HL-60 (cell line): ENCODE measurements around the gene FAF1.

ENCODE experiments used
- DNase-seq, 2 experiments: peaks; one replicate each; pipeline ENCODE4 v3.0.0-alpha.2; 2010 to 2020; ENCODE audit warnings: low read depth in 1 of 2, low spot score in 1 of 2
- H3K27ac ChIP-seq: fragments of 250-450 bp; sonication (Bioruptor Pico); replicated peaks from 2 replicates; pipeline ENCODE4 v1.5.1; 2020; ENCODE audit warnings: mild to moderate bottlenecking, moderate library complexity
- H3K27me3 ChIP-seq: fragments of 250-450 bp; sonication (Bioruptor Pico); 2 replicates; pipeline ENCODE4 v1.5.1; 2021; ENCODE audit warnings: mild to moderate bottlenecking, moderate library complexity; ENCODE audit not compliant: insufficient read depth, poor library complexity, severe bottlenecking
- H3K4me3 ChIP-seq: replicated peaks from 2 replicates; pipeline ENCODE4 v1.5.1; 2011; ENCODE audit warnings: mild to moderate bottlenecking, control low read depth, low read length; ENCODE audit not compliant: insufficient read depth
- CTCF ChIP-seq: IDR thresholded peaks from one replicate; pipeline ENCODE4 v1.5.1; 2011; ENCODE audit warnings: low read length, control low read depth, inconsistent platforms; ENCODE audit not compliant: insufficient read depth
- GABPA ChIP-seq: IDR thresholded peaks from 2 replicates; pipeline ENCODE4 v1.6.1; 2012; ENCODE audit warnings: low read depth
- POLR2AphosphoS5 ChIP-seq: IDR thresholded peaks from 2 replicates; pipeline ENCODE4 v1.6.1; 2012; ENCODE audit warnings: low read depth
- REST ChIP-seq: IDR thresholded peaks from 2 replicates; pipeline ENCODE4 v1.6.1; 2012; ENCODE audit warnings: low read depth; ENCODE audit not compliant: insufficient replicate concordance
- SPI1 ChIP-seq: IDR thresholded peaks from 2 replicates; pipeline ENCODE4 v1.6.1; 2012; ENCODE audit warnings: low read depth, mild to moderate bottlenecking, borderline replicate concordance

Gene FAF1

GRCh38 chr1:50416150-50416527 lies 543.9 kb downstream of the FAF1 start:
- TF ChIP-seq POLR2AphosphoS5: no peak
- TF ChIP-seq SPI1: no peak
- TF ChIP-seq REST: no peak
- TF ChIP-seq CTCF: no peak
- no peak for TF ChIP-seq GABPA
- no peak overlapping the region for H3K4me3 ChIP-seq
- no peak for DNase-seq
- H3K27me3 ChIP-seq: peaks cover 67% of the 10 kb centered on the region
- no peak overlapping the region for H3K27ac ChIP-seq

GRCh38 chr1:50415235-50416149 lies 544.6 kb downstream of the FAF1 start:
- H3K4me3 ChIP-seq: no peak overlapping the region
- H3K27me3 ChIP-seq: peaks cover 61% of the 10 kb centered on the region
- TF ChIP-seq POLR2AphosphoS5 (no peak), SPI1 (no peak), GABPA (no peak), REST (no peak), CTCF (no peak)

DNA sequence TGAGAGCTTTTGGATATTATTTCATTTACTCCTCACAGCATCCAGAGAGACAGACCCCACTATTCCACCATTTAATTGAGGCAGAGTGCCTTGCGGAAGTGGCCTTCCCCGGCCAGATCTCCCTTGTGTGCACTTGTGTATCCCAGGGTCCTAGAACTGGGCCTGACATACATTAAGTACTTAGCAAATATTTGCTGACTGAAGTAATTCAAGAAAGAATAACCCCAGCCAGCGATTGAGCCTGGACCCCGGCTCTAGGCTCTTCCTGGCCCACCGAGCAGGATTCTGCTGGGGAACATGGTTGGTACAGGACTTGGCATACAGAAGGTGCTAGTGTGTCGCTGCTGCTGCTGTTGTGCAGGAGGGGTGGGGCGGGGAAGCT lies 545.2 kb downstream of the FAF1 start:
- TF ChIP-seq SPI1: no peak
- no peak for TF ChIP-seq POLR2AphosphoS5
- TF ChIP-seq REST: no peak
- no peak for TF ChIP-seq GABPA
- TF ChIP-seq CTCF: no peak
- Histone ChIP-seq H3K27ac (no peak overlapping the region), H3K4me3 (no peak overlapping the region), H3K27me3 (peaks cover 54% of the 10 kb centered on the region)
- no peak for DNase-seq

More at GRCh38 chr1:50415235-50416149, 544.6 kb downstream of the FAF1 start:
- no peak overlapping the region for H3K27ac ChIP-seq
- DNase-seq: no peak
